ENCODE measurements around the gene CFAP44. TPM values are rescaled to one million over a fixed set of nuclear protein-coding genes. Genes with fewer than 3 reads are reported as not detected.

CFAP44 gene
- total RNA-seq, 1 donor from 2014 or later, result 1.3 TPM

DNA sequence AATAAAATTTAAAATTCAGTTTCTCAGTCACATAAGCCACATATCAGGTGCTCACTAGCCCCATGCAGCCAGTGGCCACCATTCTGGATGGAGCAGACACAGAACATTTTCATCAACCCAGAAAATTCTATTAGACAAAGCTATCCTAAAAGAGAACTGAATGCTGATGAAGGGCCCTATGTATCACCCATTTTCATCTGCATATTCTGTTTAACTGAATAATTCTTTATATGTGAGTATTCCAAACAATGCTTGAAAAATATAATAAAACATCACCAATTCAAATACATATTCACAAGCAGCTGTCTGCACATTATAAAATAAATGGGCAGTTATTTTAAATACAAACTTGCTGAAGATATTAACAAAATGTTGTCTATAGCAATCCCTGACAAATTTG, 14.2 kb upstream of the CFAP44 start:
- no peak for DNase-seq
- Mint-ChIP-seq H3K27me3 (ENCODE audit: unreplicated experiment) (no peaks in the 10 kb centered on the region), H3K4me3 (ENCODE audit: unreplicated experiment) (no peak overlapping the region), H3K36me3 (ENCODE audit: unreplicated experiment) (no peaks in the 10 kb centered on the region), H3K27ac (ENCODE audit: unreplicated experiment) (no peak overlapping the region), H3K9me3 (ENCODE audit: unreplicated experiment) (no peaks in the 10 kb centered on the region), H3K4me1 (ENCODE audit: low read depth, unreplicated experiment) (no peaks in the 10 kb centered on the region)
- TF ChIP-seq, protein P1, sequence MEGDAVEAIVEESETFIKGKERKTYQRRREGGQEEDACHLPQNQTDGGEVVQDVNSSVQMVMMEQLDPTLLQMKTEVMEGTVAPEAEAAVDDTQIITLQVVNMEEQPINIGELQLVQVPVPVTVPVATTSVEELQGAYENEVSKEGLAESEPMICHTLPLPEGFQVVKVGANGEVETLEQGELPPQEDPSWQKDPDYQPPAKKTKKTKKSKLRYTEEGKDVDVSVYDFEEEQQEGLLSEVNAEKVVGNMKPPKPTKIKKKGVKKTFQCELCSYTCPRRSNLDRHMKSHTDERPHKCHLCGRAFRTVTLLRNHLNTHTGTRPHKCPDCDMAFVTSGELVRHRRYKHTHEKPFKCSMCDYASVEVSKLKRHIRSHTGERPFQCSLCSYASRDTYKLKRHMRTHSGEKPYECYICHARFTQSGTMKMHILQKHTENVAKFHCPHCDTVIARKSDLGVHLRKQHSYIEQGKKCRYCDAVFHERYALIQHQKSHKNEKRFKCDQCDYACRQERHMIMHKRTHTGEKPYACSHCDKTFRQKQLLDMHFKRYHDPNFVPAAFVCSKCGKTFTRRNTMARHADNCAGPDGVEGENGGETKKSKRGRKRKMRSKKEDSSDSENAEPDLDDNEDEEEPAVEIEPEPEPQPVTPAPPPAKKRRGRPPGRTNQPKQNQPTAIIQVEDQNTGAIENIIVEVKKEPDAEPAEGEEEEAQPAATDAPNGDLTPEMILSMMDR (IDR thresholded peaks at IDR 0.05; ENCODE audit: partially characterized antibody, unreplicated experiment), result no peak

DNA sequence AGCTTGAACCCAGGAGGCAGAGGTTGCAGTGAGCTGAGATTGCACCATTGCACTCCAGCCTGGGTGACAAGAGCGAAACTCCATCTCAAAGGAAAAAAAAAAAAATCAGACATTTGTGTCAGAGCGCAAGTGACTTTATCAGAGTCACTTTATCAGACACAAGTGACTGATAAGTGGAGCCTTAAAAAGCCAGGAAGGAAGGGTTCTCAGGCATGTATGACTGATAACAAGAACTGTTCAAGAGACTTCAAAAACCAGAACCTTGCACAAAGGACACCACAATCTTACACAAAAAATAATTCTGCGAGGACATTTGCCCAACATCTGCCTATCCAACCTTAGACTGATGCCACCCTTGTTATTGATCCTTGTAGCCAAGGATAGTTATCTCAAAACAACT, 13.3 kb upstream of the CFAP44 start:
- Mint-ChIP-seq H3K27ac (ENCODE audit: unreplicated experiment) (no peak overlapping the region), H3K4me1 (ENCODE audit: low read depth, unreplicated experiment) (no peaks in the 10 kb centered on the region), H3K4me3 (ENCODE audit: unreplicated experiment) (no peak overlapping the region), H3K9me3 (ENCODE audit: unreplicated experiment) (no peaks in the 10 kb centered on the region), H3K27me3 (ENCODE audit: unreplicated experiment) (no peaks in the 10 kb centered on the region), H3K36me3 (ENCODE audit: unreplicated experiment) (no peaks in the 10 kb centered on the region)
- TF ChIP-seq, protein P1 (IDR thresholded peaks at IDR 0.05; ENCODE audit: partially characterized antibody, unreplicated experiment), result no peak
- DNase-seq, result no peak

DNA sequence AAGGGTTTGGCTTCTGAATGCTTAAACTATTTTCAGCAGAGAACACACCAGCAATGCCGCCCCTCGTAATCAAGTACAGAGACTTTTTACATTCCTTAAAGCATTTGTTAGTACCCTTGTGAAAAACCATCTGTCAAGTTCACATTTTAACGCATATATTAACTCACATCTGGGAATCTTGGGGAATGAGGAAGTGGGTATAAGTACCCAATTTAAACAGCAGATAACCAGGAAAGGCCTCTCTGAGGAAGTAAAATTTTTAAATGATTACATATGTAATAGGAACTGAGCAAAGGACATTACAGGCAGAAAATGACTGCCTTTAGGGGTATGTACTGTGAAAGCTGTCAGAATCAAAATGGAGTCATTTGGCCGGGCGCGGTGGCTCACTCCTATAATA, 12.8 kb upstream of the CFAP44 start:
- Mint-ChIP-seq H3K27me3 (ENCODE audit: unreplicated experiment) (no peaks in the 10 kb centered on the region), H3K9me3 (ENCODE audit: unreplicated experiment) (no peaks in the 10 kb centered on the region), H3K27ac (ENCODE audit: unreplicated experiment) (no peak overlapping the region), H3K36me3 (ENCODE audit: unreplicated experiment) (no peaks in the 10 kb centered on the region), H3K4me1 (ENCODE audit: low read depth, unreplicated experiment) (no peaks in the 10 kb centered on the region), H3K4me3 (ENCODE audit: unreplicated experiment) (no peak overlapping the region)
- DNase-seq, result no peak
- TF ChIP-seq, protein P1 (IDR thresholded peaks at IDR 0.05; ENCODE audit: partially characterized antibody, unreplicated experiment), result no peak

DNA sequence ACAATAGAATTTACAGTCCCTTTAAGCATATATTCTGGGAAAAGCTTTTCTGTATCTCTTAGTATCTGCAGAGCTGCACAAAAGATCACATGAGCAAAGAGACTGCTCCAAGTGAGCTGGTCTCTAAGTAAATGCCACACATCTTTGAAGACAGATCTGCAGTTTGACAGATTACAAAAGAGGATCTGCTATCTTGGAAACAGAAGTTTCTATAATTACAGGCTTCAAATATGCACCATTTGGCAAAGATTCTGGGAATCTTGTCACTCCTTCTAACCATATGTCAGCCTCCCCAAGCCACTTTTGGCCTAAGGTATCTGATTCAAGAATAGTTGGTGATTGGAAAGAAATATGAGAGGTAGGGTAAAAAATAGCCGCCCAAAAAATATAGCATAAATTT, 9.6 kb upstream of the CFAP44 start:
- Mint-ChIP-seq H3K27ac (ENCODE audit: unreplicated experiment) (no peak overlapping the region), H3K4me1 (ENCODE audit: low read depth, unreplicated experiment) (no peaks in the 10 kb centered on the region), H3K9me3 (ENCODE audit: unreplicated experiment) (no peaks in the 10 kb centered on the region), H3K4me3 (ENCODE audit: unreplicated experiment) (no peak overlapping the region), H3K27me3 (ENCODE audit: unreplicated experiment) (no peaks in the 10 kb centered on the region), H3K36me3 (ENCODE audit: unreplicated experiment) (no peaks in the 10 kb centered on the region)
- DNase-seq, result no peak
- TF ChIP-seq, protein P1 (IDR thresholded peaks at IDR 0.05; ENCODE audit: partially characterized antibody, unreplicated experiment), result no peak

DNA sequence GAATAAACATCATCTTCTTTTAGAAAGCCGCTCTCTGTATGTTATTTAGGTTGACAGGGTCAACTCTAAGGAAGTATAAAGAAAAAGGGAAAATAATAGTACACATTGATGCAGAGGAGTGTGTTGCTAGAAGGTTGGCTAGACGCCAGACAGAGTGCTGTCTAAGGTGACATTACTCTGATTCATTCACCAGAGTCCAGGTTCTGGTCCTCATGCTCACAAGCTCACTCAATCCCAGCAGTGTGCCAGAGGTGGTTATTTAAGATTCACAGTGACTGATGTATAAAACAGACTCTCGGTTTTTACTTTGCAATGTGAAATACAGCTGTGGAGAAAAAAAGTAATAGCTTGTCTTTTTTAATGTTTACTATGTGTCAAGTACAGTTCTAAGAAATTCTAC, 1.7 kb downstream of the CFAP44 start:
- TF ChIP-seq, protein P1 (IDR thresholded peaks at IDR 0.05; ENCODE audit: partially characterized antibody, unreplicated experiment), result no peak
- no peaks in the 10 kb centered on the region for H3K9me3 Mint-ChIP-seq (ENCODE audit: unreplicated experiment)
- no peak overlapping the region for H3K4me3 Mint-ChIP-seq (ENCODE audit: unreplicated experiment)
- no peak overlapping the region for H3K27ac Mint-ChIP-seq (ENCODE audit: unreplicated experiment)
- DNase-seq, result no peak
- no peaks in the 10 kb centered on the region for H3K27me3 Mint-ChIP-seq (ENCODE audit: unreplicated experiment)
- H3K4me1 Mint-ChIP-seq (ENCODE audit: low read depth, unreplicated experiment), result no peaks in the 10 kb centered on the region
- H3K36me3 Mint-ChIP-seq (ENCODE audit: unreplicated experiment), result no peaks in the 10 kb centered on the region
